Left lung (tissue), 10 donors: Measurements from ENCODE around the gene RAB35. TPM values are rescaled to one million over a fixed set of nuclear protein-coding genes. Genes with fewer than 3 reads are reported as not detected.
A peak's percentile ranks its signal among the peaks of the same experiment; 100 is the strongest.

Experiments
- ATAC-seq: fragments of 200-7000 bp; cut with Tn5 transposase; one replicate; pipeline ENCODE4 v1.9.1; 2020; ENCODE audit warnings: moderate library complexity
- DNase-seq, 4 donors: peaks; one replicate each; pipeline ENCODE4 v3.0.0-alpha.2; 2013 to 2020
- H3K27ac ChIP-seq, 2 donors: fragments of 200-600 bp; sonication (generic) in 1 of 2; one replicate each; pipeline versions ENCODE4 v1.5.0 to v1.8.0; 2020 to 2021
- H3K27me3 ChIP-seq, 2 donors: fragments of 200-600 bp; sonication (generic) in 1 of 2; one replicate each; pipeline versions ENCODE4 v1.5.0 to v1.8.0; 2020 to 2021
- H3K36me3 ChIP-seq, 2 donors: fragments of 200-600 bp; sonication (generic) in 1 of 2; one replicate each; pipeline versions ENCODE4 v1.5.0 to v1.8.0; 2020 to 2021
- H3K4me1 ChIP-seq, 2 donors: fragments of 200-600 bp; one replicate each; pipeline ENCODE4 v1.8.0; 2021
- H3K4me3 ChIP-seq, 2 donors: fragments of 200-600 bp; sonication (generic) in 1 of 2; one replicate each; pipeline versions ENCODE4 v1.5.0 to v1.8.0; 2020 to 2021; ENCODE audit warnings: mild to moderate bottlenecking in 1 of 2
- H3K9me3 ChIP-seq, 2 donors: fragments of 200-600 bp; sonication (generic) in 1 of 2; one replicate each; pipeline versions ENCODE4 v1.5.0 to v1.8.0; 2020 to 2021
- intact Hi-C, 2 donors: fragments of 100-400 bp; cut with DNase I; formaldehyde crosslinking; loops; one replicate each; pipeline versions ENCODE4 v1.11.2 to v1.14.2; 2022
- polyA plus RNA-seq, 6 donors: library from polyadenylated mRNA; unstranded; fragments of 120-200 nt; gene quantifications; one replicate each; pipeline ENCODE4 v1.2.1, GENCODE V29; 2013; ENCODE audit not compliant: insufficient read length in 6 of 6
- total RNA-seq, 2 donors: library from RNA; stranded (reverse); fragmentation: NEBNext Ultra II Directional; extraction: Animal tissue kit (Norgen Biotek cat#: 25700); gene quantifications; one replicate each; pipeline ENCODE4 v1.2.1, GENCODE V29; 2021
- TF ChIP-seq, protein P1 (sequence below), 2 donors: fragments of 200-600 bp; sonication (generic) in 1 of 2; IDR thresholded peaks; one replicate each; pipeline versions ENCODE4 v1.5.0 to v1.8.0; 2021; ENCODE audit warnings: antibody characterized with exemption in 2 of 2
- donor health status: DM: no; HTN: yes; CAD: no.
- donor health status: DM: no; HTN: no; CAD: no.

Gene RAB35
- total and polyA plus RNA-seq, 8 donors, result 35.1 to 54.2 (median 39.2) TPM

DNA sequence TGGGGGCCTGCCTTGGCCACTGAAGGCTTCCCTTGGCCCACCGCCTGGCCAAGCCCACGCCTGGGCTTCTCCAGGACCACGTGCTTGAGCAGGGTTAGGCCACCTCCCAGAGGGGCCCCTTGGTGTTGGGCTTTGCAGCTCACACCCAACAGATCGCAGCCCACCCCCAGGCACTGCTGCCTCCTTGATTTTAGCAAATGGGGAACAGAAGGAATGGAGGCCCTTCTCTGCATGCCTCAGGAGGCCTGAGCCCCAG lies 23.3 kb downstream of the RAB35 start:
- H3K27ac ChIP-seq, result no peak overlapping the region
- H3K4me3 ChIP-seq, result no peak overlapping the region
- intact Hi-C loops, result no loop called here
- TF ChIP-seq, protein P1, sequence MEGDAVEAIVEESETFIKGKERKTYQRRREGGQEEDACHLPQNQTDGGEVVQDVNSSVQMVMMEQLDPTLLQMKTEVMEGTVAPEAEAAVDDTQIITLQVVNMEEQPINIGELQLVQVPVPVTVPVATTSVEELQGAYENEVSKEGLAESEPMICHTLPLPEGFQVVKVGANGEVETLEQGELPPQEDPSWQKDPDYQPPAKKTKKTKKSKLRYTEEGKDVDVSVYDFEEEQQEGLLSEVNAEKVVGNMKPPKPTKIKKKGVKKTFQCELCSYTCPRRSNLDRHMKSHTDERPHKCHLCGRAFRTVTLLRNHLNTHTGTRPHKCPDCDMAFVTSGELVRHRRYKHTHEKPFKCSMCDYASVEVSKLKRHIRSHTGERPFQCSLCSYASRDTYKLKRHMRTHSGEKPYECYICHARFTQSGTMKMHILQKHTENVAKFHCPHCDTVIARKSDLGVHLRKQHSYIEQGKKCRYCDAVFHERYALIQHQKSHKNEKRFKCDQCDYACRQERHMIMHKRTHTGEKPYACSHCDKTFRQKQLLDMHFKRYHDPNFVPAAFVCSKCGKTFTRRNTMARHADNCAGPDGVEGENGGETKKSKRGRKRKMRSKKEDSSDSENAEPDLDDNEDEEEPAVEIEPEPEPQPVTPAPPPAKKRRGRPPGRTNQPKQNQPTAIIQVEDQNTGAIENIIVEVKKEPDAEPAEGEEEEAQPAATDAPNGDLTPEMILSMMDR (IDR thresholded peaks at IDR 0.05), result no peak
- no peaks in the 10 kb centered on the region for H3K9me3 ChIP-seq
- peaks cover 0 to 3% of the 10 kb centered on the region in 2 donors for H3K4me1 ChIP-seq
- DNase-seq (no peak), ATAC-seq (no peak)
- H3K27me3 ChIP-seq, result no peaks in the 10 kb centered on the region
- H3K36me3 ChIP-seq, result peaks cover 0 to 66% of the 10 kb centered on the region in 2 donors

DNA sequence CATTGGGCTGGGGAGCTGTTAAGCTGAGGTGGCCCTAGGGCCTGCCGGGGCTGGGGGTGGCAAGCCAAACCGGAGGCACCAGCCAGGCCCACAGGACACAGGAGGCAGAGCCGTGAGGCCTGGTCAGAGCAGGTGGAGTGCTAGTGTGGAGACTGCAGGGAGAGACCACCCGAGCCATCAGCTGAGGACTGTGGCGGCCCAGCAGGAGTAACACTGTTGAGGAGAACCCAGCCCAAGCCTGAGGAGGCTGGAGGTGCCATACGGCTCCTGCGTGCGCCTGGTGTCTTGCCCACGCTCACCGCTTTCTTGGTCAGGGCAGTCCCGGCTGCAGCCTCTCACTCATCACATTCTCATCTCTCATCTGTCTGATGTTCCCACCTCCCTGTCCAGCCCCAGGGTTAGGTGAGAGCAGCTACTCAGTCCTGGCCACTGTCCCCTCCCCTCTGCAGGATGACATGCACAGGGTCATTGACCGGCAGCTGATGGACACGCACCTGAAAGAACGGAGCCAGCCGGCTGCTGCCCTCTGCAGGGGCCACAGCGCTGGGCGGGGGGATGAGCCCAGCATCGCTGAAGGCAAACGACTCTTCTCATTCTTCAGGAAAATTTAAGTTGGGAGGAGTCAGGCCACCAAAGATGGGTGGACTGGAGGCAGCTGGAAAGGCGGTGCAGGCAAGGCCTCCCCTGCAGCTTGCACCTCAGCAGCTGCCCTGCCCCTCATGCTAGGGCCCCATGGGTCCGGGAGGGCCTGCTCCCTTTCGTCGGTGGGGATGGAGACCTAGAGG lies 23.8 kb downstream of the RAB35 start:
- no peaks in the 10 kb centered on the region for H3K27me3 ChIP-seq
- H3K36me3 ChIP-seq, result peaks cover 0 to 61% of the 10 kb centered on the region in 2 donors
- TF ChIP-seq, protein P1 (IDR thresholded peaks at IDR 0.05), result no peak
- ATAC-seq (no peak), DNase-seq (peak in 1 of 4 donors; percentile 63)
- peaks cover 0 to 4% of the 10 kb centered on the region in 2 donors for H3K4me1 ChIP-seq
- no peaks in the 10 kb centered on the region for H3K9me3 ChIP-seq
- intact Hi-C loops, result no loop called here
- H3K27ac ChIP-seq, result no peak overlapping the region
- no peak overlapping the region for H3K4me3 ChIP-seq

- Histone ChIP-seq H3K36me3 (peaks cover 0 to 49% of the 10 kb centered on the region in 2 donors), H3K4me1 (peaks cover 0 to 16% of the 10 kb centered on the region in 2 donors), H3K4me3 (no peak overlapping the region), H3K9me3 (no peaks in the 10 kb centered on the region), H3K27me3 (no peaks in the 10 kb centered on the region), H3K27ac (no peak overlapping the region)
- TF ChIP-seq, protein P1 (IDR thresholded peaks at IDR 0.05), result no peak
- peak in 1 of 4 donors; percentile 40 for DNase-seq
- no peak for ATAC-seq
- intact Hi-C loops, result no loop called here
These were observed 25.0 kb downstream of the RAB35 start for GRCh38 chr12:120091371-120092090.

- TF ChIP-seq, protein P1 (IDR thresholded peaks at IDR 0.05), result no peak
- intact Hi-C loops, result no loop called here
- DNase-seq (peak in 1 of 4 donors; percentile 63), ATAC-seq (no peak)
- no peak overlapping the region for H3K4me3 ChIP-seq
- H3K27ac ChIP-seq, result no peak overlapping the region
- H3K9me3 ChIP-seq, result no peaks in the 10 kb centered on the region
- H3K27me3 ChIP-seq, result no peaks in the 10 kb centered on the region
- peaks cover 0 to 21% of the 10 kb centered on the region in 2 donors for H3K4me1 ChIP-seq
- H3K36me3 ChIP-seq, result peaks cover 0 to 41% of the 10 kb centered on the region in 2 donors
These were observed 25.8 kb downstream of the RAB35 start for GRCh38 chr12:120090626-120091295.

GRCh38 chr12:120090206-120090605 lies 26.3 kb downstream of the RAB35 start:
- peaks cover 0 to 36% of the 10 kb centered on the region in 2 donors for H3K36me3 ChIP-seq
- TF ChIP-seq, protein P1 (IDR thresholded peaks at IDR 0.05), result no peak
- no peak overlapping the region for H3K27ac ChIP-seq
- intact Hi-C loops, result no loop called here
- no peaks in the 10 kb centered on the region for H3K27me3 ChIP-seq
- H3K9me3 ChIP-seq, result no peaks in the 10 kb centered on the region
- H3K4me1 ChIP-seq, result peaks cover 0 to 21% of the 10 kb centered on the region in 2 donors
- H3K4me3 ChIP-seq, result no peak overlapping the region
- DNase-seq (no peak), ATAC-seq (no peak)
